ENCODE results near the gene MAPRE3. TPM values are rescaled to one million over a fixed set of nuclear protein-coding genes. Genes with fewer than 3 reads are reported as not detected.
A peak's percentile ranks its signal among the peaks of the same experiment; 100 is the strongest.
"Not testable (repeated sequence)": the region's sequence is repeated elsewhere in the genome, so short reads cannot be mapped to it uniquely, and the experiment has no call there.

Gene MAPRE3
- total RNA-seq, 1 donor from 2014 or later = 4.1 TPM

DNA sequence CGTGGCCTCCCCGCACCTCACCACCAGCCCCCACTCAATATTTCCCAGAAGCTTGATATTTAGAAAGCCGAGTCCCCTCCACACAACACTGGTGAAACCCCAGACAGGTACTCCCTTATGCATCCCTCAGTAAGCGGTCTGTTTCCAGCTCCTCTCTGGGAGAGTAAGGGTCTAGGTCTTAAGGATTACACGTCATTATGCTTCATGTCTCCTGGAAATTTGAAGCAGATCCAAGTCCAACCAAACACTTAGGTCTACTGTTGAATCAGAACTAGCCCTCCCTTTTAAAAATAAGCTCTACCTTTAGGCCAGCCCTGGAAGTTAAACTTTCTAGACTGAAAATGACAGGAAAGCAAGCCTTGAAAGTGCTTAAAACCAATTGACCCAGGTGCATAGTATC is 102.5 kb downstream of the MAPRE3 start:
- peak overlapping the region; percentile 68 for H3K27ac Mint-ChIP-seq (ENCODE audit: unreplicated experiment)
- H3K4me3 Mint-ChIP-seq (ENCODE audit: unreplicated experiment) = peak overlapping the region; percentile 87
- no peak for DNase-seq (ENCODE audit: low spot score)
- TF ChIP-seq, protein P1, sequence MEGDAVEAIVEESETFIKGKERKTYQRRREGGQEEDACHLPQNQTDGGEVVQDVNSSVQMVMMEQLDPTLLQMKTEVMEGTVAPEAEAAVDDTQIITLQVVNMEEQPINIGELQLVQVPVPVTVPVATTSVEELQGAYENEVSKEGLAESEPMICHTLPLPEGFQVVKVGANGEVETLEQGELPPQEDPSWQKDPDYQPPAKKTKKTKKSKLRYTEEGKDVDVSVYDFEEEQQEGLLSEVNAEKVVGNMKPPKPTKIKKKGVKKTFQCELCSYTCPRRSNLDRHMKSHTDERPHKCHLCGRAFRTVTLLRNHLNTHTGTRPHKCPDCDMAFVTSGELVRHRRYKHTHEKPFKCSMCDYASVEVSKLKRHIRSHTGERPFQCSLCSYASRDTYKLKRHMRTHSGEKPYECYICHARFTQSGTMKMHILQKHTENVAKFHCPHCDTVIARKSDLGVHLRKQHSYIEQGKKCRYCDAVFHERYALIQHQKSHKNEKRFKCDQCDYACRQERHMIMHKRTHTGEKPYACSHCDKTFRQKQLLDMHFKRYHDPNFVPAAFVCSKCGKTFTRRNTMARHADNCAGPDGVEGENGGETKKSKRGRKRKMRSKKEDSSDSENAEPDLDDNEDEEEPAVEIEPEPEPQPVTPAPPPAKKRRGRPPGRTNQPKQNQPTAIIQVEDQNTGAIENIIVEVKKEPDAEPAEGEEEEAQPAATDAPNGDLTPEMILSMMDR (IDR thresholded peaks at IDR 0.05; ENCODE audit: unreplicated experiment) = no peak
- peaks cover 10% of the 10 kb centered on the region for H3K27me3 Mint-ChIP-seq (ENCODE audit: unreplicated experiment)
- no peaks in the 10 kb centered on the region for H3K9me3 Mint-ChIP-seq (ENCODE audit: unreplicated experiment)
- peaks cover 15% of the 10 kb centered on the region for H3K36me3 Mint-ChIP-seq (ENCODE audit: low read depth, unreplicated experiment)
- H3K4me1 Mint-ChIP-seq (ENCODE audit: unreplicated experiment) = peaks cover 51% of the 10 kb centered on the region

DNA sequence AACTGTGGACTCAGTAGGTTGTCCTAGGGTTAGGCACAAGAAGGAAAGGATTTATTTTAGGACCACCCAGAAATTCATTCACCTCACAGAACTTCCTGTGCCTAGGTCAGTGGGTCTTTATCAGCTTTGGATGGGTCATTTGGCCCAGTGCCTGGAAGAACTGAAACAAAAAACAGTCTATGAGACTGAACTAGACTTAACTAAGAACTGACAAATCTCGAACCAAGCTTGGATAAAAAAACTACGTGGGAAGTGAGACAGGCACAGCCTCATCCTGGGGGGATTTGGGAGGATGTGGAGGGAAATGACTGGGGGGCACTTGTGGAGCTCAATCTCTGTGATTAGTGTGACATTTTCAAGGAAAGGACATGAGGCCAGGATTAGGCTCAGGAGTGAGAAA is 103.3 kb downstream of the MAPRE3 start:
- TF ChIP-seq, protein P1 (IDR thresholded peaks at IDR 0.05; ENCODE audit: unreplicated experiment) = no peak
- Mint-ChIP-seq H3K27me3 (ENCODE audit: unreplicated experiment) (peaks cover 11% of the 10 kb centered on the region), H3K4me3 (ENCODE audit: unreplicated experiment) (peak overlapping the region; percentile 8), H3K27ac (ENCODE audit: unreplicated experiment) (peak overlapping the region; percentile 10), H3K4me1 (ENCODE audit: unreplicated experiment) (peaks cover 47% of the 10 kb centered on the region), H3K9me3 (ENCODE audit: unreplicated experiment) (no peaks in the 10 kb centered on the region), H3K36me3 (ENCODE audit: low read depth, unreplicated experiment) (peaks cover 15% of the 10 kb centered on the region)
- no peak for DNase-seq (ENCODE audit: low spot score)

DNA sequence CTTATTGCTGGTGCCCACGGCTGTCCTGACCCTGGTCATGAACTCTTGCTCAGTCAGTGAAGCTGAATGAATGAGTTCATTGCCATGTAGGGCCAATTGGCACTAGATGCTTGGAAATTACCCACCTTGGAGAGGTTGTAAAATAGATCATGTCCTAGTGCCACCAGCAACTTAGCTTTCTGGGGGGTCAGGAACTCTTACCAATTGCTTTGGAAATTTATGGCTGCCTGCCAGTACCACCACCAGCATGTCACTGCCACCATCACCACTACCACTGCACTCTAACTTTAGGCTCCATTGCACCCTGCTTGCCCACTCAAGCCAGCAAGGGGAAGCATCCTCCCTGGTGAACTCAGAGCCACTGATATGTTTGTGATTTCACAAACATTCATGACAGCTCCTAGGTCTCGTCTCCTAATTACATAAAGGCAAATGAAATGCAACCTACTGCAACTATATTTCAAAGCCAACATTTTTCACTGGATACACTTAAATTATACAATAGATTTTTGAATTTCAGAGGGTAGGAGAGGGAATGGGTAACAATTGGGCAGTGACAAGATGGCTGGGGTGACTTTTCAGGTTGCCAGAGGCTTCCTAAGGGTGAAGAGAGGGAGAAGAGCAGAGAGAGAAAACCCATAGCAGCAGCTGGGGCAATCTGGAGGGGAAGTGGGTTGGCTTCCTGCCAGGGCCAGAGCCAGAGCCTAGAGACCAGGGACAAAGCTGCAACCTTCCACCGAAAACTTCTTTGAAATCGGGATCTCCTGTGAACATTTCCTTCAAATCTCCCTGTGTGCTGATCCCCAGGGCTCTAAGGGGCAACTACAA is 104.5 kb downstream of the MAPRE3 start:
- Mint-ChIP-seq H3K27ac (ENCODE audit: unreplicated experiment) (peak overlapping the region; percentile 72), H3K4me3 (ENCODE audit: unreplicated experiment) (no peak overlapping the region), H3K36me3 (ENCODE audit: low read depth, unreplicated experiment) (peaks cover 4% of the 10 kb centered on the region), H3K4me1 (ENCODE audit: unreplicated experiment) (peaks cover 37% of the 10 kb centered on the region), H3K27me3 (ENCODE audit: unreplicated experiment) (peaks cover 15% of the 10 kb centered on the region), H3K9me3 (ENCODE audit: unreplicated experiment) (no peaks in the 10 kb centered on the region)
- peak; percentile 44 for DNase-seq (ENCODE audit: low spot score)
- TF ChIP-seq, protein P1 (IDR thresholded peaks at IDR 0.05; ENCODE audit: unreplicated experiment) = no peak

DNA sequence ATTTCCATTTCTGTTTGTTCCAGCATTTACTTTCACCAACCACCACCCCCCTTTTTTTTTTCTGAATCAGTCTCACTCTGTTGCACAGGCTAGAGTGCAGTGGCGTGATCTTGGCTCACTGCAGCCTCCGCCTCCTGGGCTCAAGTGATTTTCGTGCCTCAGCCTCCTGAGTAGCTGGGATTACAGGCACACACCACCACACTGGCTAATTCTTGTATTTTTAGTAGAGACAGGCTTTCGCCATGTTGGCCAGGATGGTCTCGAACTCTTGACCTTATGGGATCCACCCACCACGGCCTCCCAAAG is 105.1 kb downstream of the MAPRE3 start:
- not testable (repeated sequence) for H3K9me3 Mint-ChIP-seq (ENCODE audit: unreplicated experiment); H3K36me3 Mint-ChIP-seq (ENCODE audit: low read depth, unreplicated experiment); DNase-seq (ENCODE audit: low spot score); H3K4me3 Mint-ChIP-seq (ENCODE audit: unreplicated experiment)
- Mint-ChIP-seq H3K27ac (ENCODE audit: unreplicated experiment) (peak overlapping the region; percentile 72), H3K4me1 (ENCODE audit: unreplicated experiment) (peaks cover 34% of the 10 kb centered on the region), H3K27me3 (ENCODE audit: unreplicated experiment) (peaks cover 18% of the 10 kb centered on the region)

DNA sequence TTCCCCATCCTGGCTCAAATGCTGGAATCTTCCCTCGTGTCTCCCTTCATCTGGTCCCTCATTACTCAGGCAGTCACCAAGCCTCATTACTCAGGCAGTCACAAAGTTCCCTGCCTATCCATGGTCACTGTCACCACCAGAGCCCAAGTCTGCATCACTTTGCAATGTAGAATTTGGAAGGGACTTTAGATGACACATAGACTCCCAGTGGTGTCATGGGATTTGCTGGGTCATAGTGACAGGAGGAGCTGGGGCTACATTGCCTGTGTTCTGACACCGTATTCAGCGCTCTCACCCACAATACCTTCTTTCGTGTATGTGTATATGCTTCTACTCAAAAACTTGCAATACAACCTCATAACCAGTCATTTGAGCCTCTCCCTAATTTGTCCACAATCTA is 105.9 kb downstream of the MAPRE3 start:
- H3K27me3 Mint-ChIP-seq (ENCODE audit: unreplicated experiment) = peaks cover 20% of the 10 kb centered on the region
- no peaks in the 10 kb centered on the region for H3K9me3 Mint-ChIP-seq (ENCODE audit: unreplicated experiment)
- peak overlapping the region; percentile 29 for H3K4me3 Mint-ChIP-seq (ENCODE audit: unreplicated experiment)
- DNase-seq (ENCODE audit: low spot score) = no peak
- peaks cover 3% of the 10 kb centered on the region for H3K36me3 Mint-ChIP-seq (ENCODE audit: low read depth, unreplicated experiment)
- TF ChIP-seq, protein P1 (IDR thresholded peaks at IDR 0.05; ENCODE audit: unreplicated experiment) = no peak
- H3K4me1 Mint-ChIP-seq (ENCODE audit: unreplicated experiment) = peaks cover 35% of the 10 kb centered on the region
- H3K27ac Mint-ChIP-seq (ENCODE audit: unreplicated experiment) = no peak overlapping the region

Other genes starting within 250 kb of the MAPRE3 start
- gene SLC35F6, start 206.4 kb upstream of the MAPRE3 start, total RNA-seq (ENCODE audit: unreplicated experiment) = 23.8 TPM
- gene CENPA, start 184.6 kb upstream of the MAPRE3 start, total RNA-seq (ENCODE audit: unreplicated experiment) = 3.9 TPM
- 0.23 TPM for gene DPYSL5, start 122.5 kb upstream of the MAPRE3 start, total RNA-seq (ENCODE audit: unreplicated experiment)
- 55.3 TPM for gene TMEM214, start 62.3 kb downstream of the MAPRE3 start, total RNA-seq (ENCODE audit: unreplicated experiment)
- 32.5 TPM for gene AGBL5, start 81.0 kb downstream of the MAPRE3 start, total RNA-seq (ENCODE audit: unreplicated experiment)
- 379 TPM for gene OST4, start 101.0 kb downstream of the MAPRE3 start, total RNA-seq (ENCODE audit: unreplicated experiment)
- gene EMILIN1, start 108.0 kb downstream of the MAPRE3 start, total RNA-seq (ENCODE audit: unreplicated experiment) = 2.1 TPM
- gene KHK, start 116.1 kb downstream of the MAPRE3 start, total RNA-seq (ENCODE audit: unreplicated experiment) = 1.4 TPM
- not detected for gene CGREF1, start 148.5 kb downstream of the MAPRE3 start, total RNA-seq (ENCODE audit: unreplicated experiment)
- gene ABHD1, start 153.2 kb downstream of the MAPRE3 start, total RNA-seq (ENCODE audit: unreplicated experiment) = 0.31 TPM
- 42.9 TPM for gene PREB, start 164.0 kb downstream of the MAPRE3 start, total RNA-seq (ENCODE audit: unreplicated experiment)
- gene PRR30, start 168.8 kb downstream of the MAPRE3 start, total RNA-seq (ENCODE audit: unreplicated experiment) = not detected
- gene TCF23, start 178.4 kb downstream of the MAPRE3 start, total RNA-seq (ENCODE audit: unreplicated experiment) = not detected
- gene ATRAID, start 241.4 kb downstream of the MAPRE3 start, total RNA-seq (ENCODE audit: unreplicated experiment) = 89.9 TPM
- 63.0 TPM for gene SLC5A6, start 241.6 kb downstream of the MAPRE3 start, total RNA-seq (ENCODE audit: unreplicated experiment)
- 49.4 TPM for gene CAD, start 246.7 kb downstream of the MAPRE3 start, total RNA-seq (ENCODE audit: unreplicated experiment)